Activated gamma-delta T cell treated with anti-CD3 and anti-CD28 coated beads, Interleukin-2, amount 50 U/mL, for 16 hours (primary cell): Measurements from ENCODE around the gene RNASE13.
"Not testable (repeated sequence)": the region's sequence is repeated elsewhere in the genome, so short reads cannot be mapped to it uniquely, and the experiment has no call there.

ENCODE experiments used
- DNase-seq: peaks from one replicate; pipeline ENCODE4 v3.0.0-alpha.2; 2020; ENCODE audit warnings: low read depth

RNASE13 gene

DNA sequence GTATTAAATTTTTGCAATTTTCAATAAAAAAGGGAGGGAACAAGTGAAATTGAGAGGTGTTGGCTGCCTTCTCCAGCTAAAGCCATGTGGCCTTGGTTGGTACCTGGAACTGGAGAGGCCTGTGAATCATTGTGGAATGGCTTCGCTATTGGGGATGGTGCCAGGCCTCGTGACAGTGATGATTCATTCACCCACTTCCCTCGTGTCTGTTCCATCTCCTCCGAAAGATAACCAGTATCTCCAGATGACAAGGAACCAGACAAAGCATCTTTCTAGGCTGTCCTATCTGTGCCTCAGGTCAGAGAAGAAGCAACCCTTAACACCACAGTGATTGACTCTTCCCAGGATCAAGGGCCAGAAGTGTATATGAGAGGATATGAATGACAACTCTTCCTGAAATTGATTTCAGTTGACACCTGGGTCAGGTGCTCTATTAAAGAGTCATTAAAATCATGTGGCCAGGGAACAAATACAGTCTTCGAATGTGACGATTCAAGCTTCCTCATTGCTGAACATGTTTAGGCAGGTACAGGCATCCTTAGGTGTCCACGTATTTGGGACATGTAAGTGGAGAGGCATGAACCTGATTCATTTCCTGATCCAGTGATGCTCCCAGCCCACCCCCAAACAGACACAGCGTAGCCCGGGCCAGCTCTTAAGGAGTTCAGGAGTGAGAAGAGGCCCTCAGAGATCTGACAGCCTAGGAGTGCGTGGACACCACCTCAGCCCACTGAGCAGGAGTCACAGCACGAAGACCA lies 7.2 kb upstream of the RNASE13 start, which contains the start of gene RNASE7:
TSS of gene RNASE7 (plus strand) at position 687 of the 758 bp plus-strand sequence. CDS start 631 bp downstream, outside the sequence.
- no peak for DNase-seq

- DNase-seq, result not testable (repeated sequence)
Observed at GRCh38 chr14:21040941-21041340, 6.3 kb upstream of the RNASE13 start.

- no peak for DNase-seq
Observed at GRCh38 chr14:21040370-21040925, 5.8 kb upstream of the RNASE13 start.

GRCh38 chr14:21039585-21040369 lies 5.2 kb upstream of the RNASE13 start:
- DNase-seq, result no peak

GRCh38 chr14:21038441-21039422 lies 4.1 kb upstream of the RNASE13 start:
- no peak for DNase-seq

DNA sequence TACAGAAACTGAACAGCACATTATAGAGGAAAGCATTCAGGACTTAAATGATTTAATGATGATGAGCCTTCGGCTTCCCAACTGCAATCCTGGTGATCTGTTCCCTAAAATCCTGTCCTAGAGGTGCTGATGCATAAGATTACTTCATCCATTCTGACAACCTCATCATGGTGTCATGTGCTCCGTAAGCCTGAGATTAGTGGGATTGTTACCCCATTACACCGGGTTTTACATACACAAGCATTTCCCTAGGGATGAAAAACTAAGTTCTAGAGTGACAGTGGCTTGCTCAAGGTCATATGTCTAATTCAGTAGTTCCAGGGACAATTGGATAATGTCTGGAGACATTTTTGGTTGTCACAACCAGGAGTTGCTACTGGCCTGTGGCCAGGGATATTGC lies 2.5 kb upstream of the RNASE13 start:
- no peak for DNase-seq

DNA sequence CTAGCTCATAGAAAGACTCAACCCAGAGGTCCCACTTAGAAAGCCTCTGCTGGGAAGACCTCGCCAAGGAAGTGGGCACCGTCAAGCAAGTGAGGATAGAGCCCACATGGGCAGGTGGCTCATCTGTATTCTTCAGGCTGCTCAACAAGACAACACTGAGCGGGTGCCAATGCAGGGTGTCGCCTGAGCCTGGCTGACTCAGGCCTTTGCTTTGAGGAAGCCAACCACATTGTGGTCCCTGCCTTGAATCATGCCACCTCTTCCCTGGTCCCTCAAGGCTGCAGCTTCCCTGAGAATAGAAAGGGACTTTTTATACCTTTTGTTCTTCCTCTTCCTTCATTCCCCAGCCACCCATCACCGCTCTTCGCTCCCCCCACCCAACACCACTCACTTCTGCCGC lies 2.1 kb upstream of the RNASE13 start:
- DNase-seq, result no peak

DNA sequence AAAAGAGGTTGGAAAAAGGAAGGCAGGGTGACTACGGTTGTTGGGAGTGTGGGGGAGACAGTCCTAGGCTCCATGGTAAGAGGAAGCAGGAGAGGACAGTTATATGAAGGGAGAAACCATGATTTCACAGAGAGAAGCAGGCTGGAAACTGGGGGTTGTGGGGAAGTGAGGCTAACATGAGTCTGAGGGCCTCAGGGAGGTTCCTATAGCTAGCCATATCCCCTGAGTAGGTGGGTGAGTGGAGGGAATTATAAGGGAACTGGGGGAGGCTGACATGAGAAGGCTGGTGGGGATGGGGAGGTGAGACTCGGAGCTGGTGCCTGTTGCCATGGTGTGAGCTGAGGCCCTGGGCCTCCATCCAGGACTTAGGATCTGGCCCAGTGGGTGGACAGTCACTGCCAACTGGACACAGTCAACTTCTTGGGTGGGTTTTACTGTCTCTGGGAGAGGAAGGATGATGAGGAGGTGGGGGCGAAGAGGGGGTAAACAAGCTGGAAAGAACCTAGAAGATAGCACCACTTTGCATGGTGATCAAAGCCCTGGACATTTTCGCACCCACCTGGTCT lies 1.4 kb downstream of the RNASE13 start:
- DNase-seq, result no peak

- DNase-seq, result no peak
Observed at GRCh38 chr14:21032326-21033132, 2.1 kb downstream of the RNASE13 start.

DNA sequence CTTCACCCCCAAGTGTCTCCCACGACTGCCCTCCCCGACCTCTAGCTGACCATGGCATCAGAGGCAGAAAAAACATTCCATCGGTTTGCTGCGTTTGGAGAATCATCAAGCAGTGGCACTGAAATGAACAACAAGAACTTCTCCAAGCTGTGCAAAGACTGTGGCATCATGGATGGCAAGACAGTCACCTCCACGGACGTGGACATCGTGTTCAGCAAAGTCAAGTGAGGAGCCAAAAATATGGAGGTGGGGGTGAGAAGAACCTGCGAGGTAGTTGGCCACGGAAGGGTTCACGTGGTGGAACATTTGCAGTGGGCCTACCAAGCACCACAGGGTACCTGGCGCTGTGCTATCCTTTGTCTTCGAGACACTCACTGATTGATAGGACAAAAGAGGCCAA lies 4.1 kb downstream of the RNASE13 start:
- DNase-seq, result no peak

GRCh38 chr14:21029917-21030316 lies 4.7 kb downstream of the RNASE13 start, which contains the start of gene TPPP2:
TSS of gene TPPP2 (plus strand) at chr14:21030217. CDS start at chr14:21030582, 365 bp downstream.
- DNase-seq, result no peak

GRCh38 chr14:21026988-21027315 lies 7.7 kb downstream of the RNASE13 start:
- DNase-seq, result no peak

GRCh38 chr14:21026274-21026987 lies 8.2 kb downstream of the RNASE13 start:
- DNase-seq, result no peak

GRCh38 chr14:21025371-21026273 lies 9.0 kb downstream of the RNASE13 start:
- DNase-seq, result no peak

DNA sequence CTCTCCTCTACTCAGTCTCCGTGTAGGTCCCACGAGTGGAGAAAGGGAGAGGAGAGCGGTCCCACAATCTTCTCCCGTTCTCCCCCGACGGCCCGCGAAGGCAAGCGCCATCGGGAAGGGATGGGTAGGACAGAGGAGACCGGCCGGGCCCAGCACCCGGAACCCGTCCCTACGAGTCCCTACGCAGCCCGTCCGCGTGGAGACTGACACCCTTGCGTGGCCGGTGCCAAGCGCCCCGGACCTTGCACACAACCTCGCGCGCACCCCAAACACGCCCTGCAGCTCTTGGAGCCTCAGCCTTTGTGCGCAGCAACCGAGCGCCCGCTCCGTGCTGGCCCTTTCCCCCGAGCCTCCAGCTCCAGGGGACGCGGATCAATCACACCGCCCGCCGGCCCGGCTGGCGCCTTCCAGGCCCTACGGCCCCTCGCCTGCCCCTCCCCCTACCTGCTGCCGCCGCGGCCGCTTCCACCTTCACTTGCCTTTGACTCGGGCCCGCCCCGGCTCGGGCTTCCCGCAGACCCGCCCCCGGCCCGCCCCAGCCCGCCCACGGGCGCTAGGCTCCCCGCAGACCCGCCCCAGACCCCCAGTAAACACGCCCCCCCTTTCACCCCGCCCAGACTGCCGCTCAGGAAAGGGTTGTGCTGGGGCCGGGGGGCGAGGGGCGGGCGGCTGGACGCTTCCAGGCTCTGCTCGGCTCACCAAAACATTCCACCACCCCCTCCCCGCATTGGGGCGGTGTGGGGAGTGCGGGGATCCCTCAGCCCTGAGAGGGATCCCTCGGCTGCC lies 9.8 kb downstream of the RNASE13 start, which contains the start of gene NDRG2:
TSS of gene NDRG2 (minus strand) at position 477 of the 786 bp plus-strand sequence. CDS start 1,746 bp downstream, outside the sequence.
- peak; percentile 56 for DNase-seq

- no peak for DNase-seq
Observed at GRCh38 chr14:21023817-21024584, 10.6 kb downstream of the RNASE13 start.

GRCh38 chr14:21023174-21023573 lies 11.4 kb downstream of the RNASE13 start:
- no peak for DNase-seq
